ENCODE measurements around the gene EXOC2.

DNA sequence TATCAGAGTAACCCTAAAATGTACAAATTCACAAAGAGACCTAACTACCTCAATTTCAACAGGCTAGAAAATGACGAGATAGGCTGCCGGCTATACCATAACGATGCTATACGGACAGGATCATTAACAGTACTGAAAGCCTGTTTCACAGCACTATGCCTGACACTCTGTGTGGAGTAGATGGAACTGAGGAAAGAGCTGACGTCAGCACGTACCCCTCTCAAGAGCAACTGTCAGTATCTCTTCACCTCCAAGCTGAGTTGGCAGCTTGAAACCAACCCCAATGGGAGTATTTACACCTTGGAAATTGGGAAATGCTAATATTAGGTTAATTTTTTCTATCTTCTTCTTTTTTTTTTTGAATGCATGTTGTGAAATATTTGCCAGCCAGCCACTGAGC is 89.7 kb downstream of the EXOC2 start:
- TF ChIP-seq, protein P1, sequence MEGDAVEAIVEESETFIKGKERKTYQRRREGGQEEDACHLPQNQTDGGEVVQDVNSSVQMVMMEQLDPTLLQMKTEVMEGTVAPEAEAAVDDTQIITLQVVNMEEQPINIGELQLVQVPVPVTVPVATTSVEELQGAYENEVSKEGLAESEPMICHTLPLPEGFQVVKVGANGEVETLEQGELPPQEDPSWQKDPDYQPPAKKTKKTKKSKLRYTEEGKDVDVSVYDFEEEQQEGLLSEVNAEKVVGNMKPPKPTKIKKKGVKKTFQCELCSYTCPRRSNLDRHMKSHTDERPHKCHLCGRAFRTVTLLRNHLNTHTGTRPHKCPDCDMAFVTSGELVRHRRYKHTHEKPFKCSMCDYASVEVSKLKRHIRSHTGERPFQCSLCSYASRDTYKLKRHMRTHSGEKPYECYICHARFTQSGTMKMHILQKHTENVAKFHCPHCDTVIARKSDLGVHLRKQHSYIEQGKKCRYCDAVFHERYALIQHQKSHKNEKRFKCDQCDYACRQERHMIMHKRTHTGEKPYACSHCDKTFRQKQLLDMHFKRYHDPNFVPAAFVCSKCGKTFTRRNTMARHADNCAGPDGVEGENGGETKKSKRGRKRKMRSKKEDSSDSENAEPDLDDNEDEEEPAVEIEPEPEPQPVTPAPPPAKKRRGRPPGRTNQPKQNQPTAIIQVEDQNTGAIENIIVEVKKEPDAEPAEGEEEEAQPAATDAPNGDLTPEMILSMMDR (IDR thresholded peaks at IDR 0.05): no peak
- TF ChIP-seq POLR2A (IDR thresholded peaks at IDR 0.05): no peak

Measured in thyroid gland (tissue), 4 donors.